CD14-positive monocyte (primary cell): ENCODE data around the gene KITLG. TPM values are rescaled to one million over a fixed set of nuclear protein-coding genes. Genes with fewer than 3 reads are reported as not detected.

Experiments used
- DNase-seq, 3 donors: peaks; one replicate each; pipeline ENCODE4 v3.0.0-alpha.2; 2011 to 2022
- H2AFZ ChIP-seq: 2 replicates; pipeline ENCODE4 v1.6.0; 2012; ENCODE audit warnings: mild to moderate bottlenecking, low read depth, low read length, inconsistent platforms; ENCODE audit not compliant: insufficient read depth, poor library complexity, severe bottlenecking
- H3K27ac ChIP-seq, 2 donors: 1 replicate in 1 of 2; 2 replicates in 1 of 2; pipeline ENCODE4 v1.5.1; 2012 to 2013; ENCODE audit warnings: low read length in 2 of 2, control low read depth in 1 of 2, inconsistent platforms in 1 of 2, low read depth in 1 of 2, mild to moderate bottlenecking in 1 of 2
- H3K27me3 ChIP-seq, 2 donors: one replicate each; pipeline versions ENCODE4 v1.6.0 to v1.6.1; 2011 to 2013; ENCODE audit warnings: low read length in 2 of 2; ENCODE audit not compliant: control insufficient read depth in 2 of 2, insufficient read depth in 2 of 2
- H3K36me3 ChIP-seq, 2 donors: replicated peaks in 1 of 2; 1 replicate in 1 of 2; 2 replicates in 1 of 2; pipeline versions ENCODE4 v1.5.1 to v1.6.1; 2012 to 2013; ENCODE audit warnings: low read length in 2 of 2, control low read depth in 1 of 2, inconsistent platforms in 1 of 2, mild to moderate bottlenecking in 1 of 2; ENCODE audit not compliant: insufficient read depth in 2 of 2, control insufficient read depth in 1 of 2
- H3K4me1 ChIP-seq, 2 donors: 1 replicate in 1 of 2; 2 replicates in 1 of 2; pipeline versions ENCODE4 v1.5.1 to v1.6.1; 2012 to 2013; ENCODE audit warnings: low read length in 2 of 2, control low read depth in 1 of 2, inconsistent platforms in 1 of 2, mild to moderate bottlenecking in 1 of 2, moderate library complexity in 1 of 2; ENCODE audit not compliant: insufficient read depth in 2 of 2, control insufficient read depth in 1 of 2
- H3K4me2 ChIP-seq: replicated peaks from 2 replicates; pipeline ENCODE3; 2012; ENCODE audit warnings: low read length, moderate library complexity, mild to moderate bottlenecking; ENCODE audit not compliant: poor library complexity, severe bottlenecking; ENCODE audit errors: extremely low read depth
- H3K4me3 ChIP-seq, 3 experiments: fragments of 200-600 bp in 1 of 3; sonication (generic) in 1 of 3; replicated peaks in 1 of 3; 1 replicate in 2 of 3; 2 replicates in 1 of 3; pipeline ENCODE4 v1.5.1; 2011 to 2013; ENCODE audit warnings: low read length in 3 of 3, mild to moderate bottlenecking in 3 of 3, control low read depth in 2 of 3, low read depth in 2 of 3, inconsistent platforms in 1 of 3, moderate library complexity in 1 of 3
- H3K79me2 ChIP-seq: 2 replicates; pipeline ENCODE4 v1.6.0; 2012; ENCODE audit warnings: mild to moderate bottlenecking, control low read depth, inconsistent platforms, low read length, moderate library complexity; ENCODE audit not compliant: insufficient read depth
- H3K9ac ChIP-seq: 2 replicates; pipeline ENCODE4 v1.6.0; 2017; ENCODE audit warnings: low read length, mild to moderate bottlenecking; ENCODE audit not compliant: insufficient read depth, poor library complexity, severe bottlenecking
- H3K9me3 ChIP-seq, 2 donors: replicated peaks in 1 of 2; 1 replicate in 1 of 2; 2 replicates in 1 of 2; pipeline versions ENCODE4 v1.5.1 to v1.6.1; 2012 to 2013; ENCODE audit warnings: low read length in 2 of 2, control low read depth in 1 of 2; ENCODE audit not compliant: control insufficient read depth in 1 of 2, insufficient read depth in 1 of 2
- H4K20me1 ChIP-seq: 2 replicates; pipeline ENCODE4 v1.6.0; 2012; ENCODE audit warnings: mild to moderate bottlenecking, low read length, control low read depth, moderate library complexity; ENCODE audit not compliant: insufficient read depth
- H3K27ac Mint-ChIP-seq, 7 donors: one replicate each; pipeline ENCODE4 v1.8.0; 2020; ENCODE audit warnings: mild to moderate bottlenecking in 7 of 7, mixed read lengths in 7 of 7, moderate library complexity in 6 of 7, inconsistent platforms in 2 of 7
- H3K27me3 Mint-ChIP-seq, 3 donors: one replicate each; pipeline ENCODE4 v1.8.0; 2021 to 2022; ENCODE audit warnings: low read depth in 3 of 3, mild to moderate bottlenecking in 3 of 3, mixed read lengths in 3 of 3, moderate library complexity in 3 of 3, inconsistent platforms in 1 of 3
- H3K36me3 Mint-ChIP-seq, 2 donors: one replicate each; pipeline ENCODE4 v1.8.0; 2020; ENCODE audit warnings: mixed read lengths in 2 of 2, inconsistent platforms in 1 of 2, mild to moderate bottlenecking in 1 of 2
- H3K4me1 Mint-ChIP-seq: one replicate; pipeline ENCODE4 v1.8.0; 2020; ENCODE audit warnings: mild to moderate bottlenecking, mixed read lengths
- H3K4me3 Mint-ChIP-seq, 2 donors: one replicate each; pipeline ENCODE4 v1.8.0; 2020; ENCODE audit warnings: mild to moderate bottlenecking in 2 of 2, mixed read lengths in 2 of 2, moderate library complexity in 1 of 2
- H3K9me3 Mint-ChIP-seq, 7 donors: one replicate each; pipeline ENCODE4 v1.8.0; 2020 to 2022; ENCODE audit warnings: mixed read lengths in 7 of 7, mild to moderate bottlenecking in 6 of 7, moderate library complexity in 6 of 7, inconsistent platforms in 2 of 7
- WGBS: methylation state at CpG from one replicate; pipeline ENCODE4 v1.1.5; 2013; ENCODE audit warnings: missing lambda C conversion rate; ENCODE audit not compliant: insufficient coverage; 5-methylcytosine and 5-hydroxymethylcytosine counted together
- intact Hi-C, 2 donors: fragments of 100-400 bp; cut with micrococcal nuclease; formaldehyde crosslinking; loops; one replicate each; pipeline versions ENCODE4 v1.15.0 to v1.15.1; 2023
- polyA plus RNA-seq, 3 donors: library from polyadenylated mRNA; depleted of rRNA in 1 of 3; unstranded in 2 of 3; stranded (reverse) in 1 of 3; fragments of 300-500 nt in 2 of 3; fragments of >200 nt in 1 of 3; fragmentation: Illumina TruSeq in 2 of 3; gene quantifications; 1 replicate in 2 of 3; 2 replicates in 1 of 3; pipeline ENCODE4 v1.2.3, GENCODE V29; 2012 to 2021
- TF ChIP-seq, protein P1 (sequence below): fragments of 200-600 bp; IDR thresholded peaks from one replicate; pipeline ENCODE4 v1.8.0; 2022; ENCODE audit warnings: antibody characterized with exemption, mild to moderate bottlenecking

Gene KITLG
- polyA plus RNA-seq, 3 donors = 0.03 to 0.07 TPM; not detected in 1

DNA sequence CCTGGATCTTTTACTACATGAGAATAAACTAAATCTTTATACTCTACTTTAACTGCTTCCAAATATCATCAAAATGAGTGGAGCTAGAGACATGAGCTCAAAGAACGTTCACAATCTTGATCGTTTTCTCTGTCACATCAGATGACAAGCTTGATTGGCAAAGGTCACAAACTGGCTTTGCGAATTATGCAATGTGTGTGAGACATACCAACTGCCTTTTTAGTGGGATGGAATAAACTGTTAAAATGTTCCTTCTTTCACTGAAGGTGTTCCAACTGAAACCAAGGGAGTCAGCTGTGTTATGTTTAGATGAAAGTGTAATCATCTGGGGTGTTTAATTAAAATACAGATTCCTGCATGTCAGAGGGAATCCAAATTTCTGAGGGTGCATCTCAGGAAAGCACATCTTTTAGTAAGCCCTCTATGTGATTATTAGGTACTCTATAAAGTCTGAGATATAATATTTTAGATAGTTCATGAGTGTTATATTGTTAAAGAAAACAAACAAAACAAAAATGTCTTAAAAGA is 21.9 kb downstream of the KITLG start:
- no peak overlapping the region for H2AFZ ChIP-seq
- H3K4me1 Mint-ChIP-seq = peaks cover 8% of the 10 kb centered on the region
- no peaks in the 10 kb centered on the region for H4K20me1 ChIP-seq
- H3K4me2 ChIP-seq = no peak overlapping the region
- no peaks in the 10 kb centered on the region for H3K27me3 ChIP-seq
- no peak for DNase-seq
- H3K4me3 ChIP-seq = no peak overlapping the region
- TF ChIP-seq, protein P1, sequence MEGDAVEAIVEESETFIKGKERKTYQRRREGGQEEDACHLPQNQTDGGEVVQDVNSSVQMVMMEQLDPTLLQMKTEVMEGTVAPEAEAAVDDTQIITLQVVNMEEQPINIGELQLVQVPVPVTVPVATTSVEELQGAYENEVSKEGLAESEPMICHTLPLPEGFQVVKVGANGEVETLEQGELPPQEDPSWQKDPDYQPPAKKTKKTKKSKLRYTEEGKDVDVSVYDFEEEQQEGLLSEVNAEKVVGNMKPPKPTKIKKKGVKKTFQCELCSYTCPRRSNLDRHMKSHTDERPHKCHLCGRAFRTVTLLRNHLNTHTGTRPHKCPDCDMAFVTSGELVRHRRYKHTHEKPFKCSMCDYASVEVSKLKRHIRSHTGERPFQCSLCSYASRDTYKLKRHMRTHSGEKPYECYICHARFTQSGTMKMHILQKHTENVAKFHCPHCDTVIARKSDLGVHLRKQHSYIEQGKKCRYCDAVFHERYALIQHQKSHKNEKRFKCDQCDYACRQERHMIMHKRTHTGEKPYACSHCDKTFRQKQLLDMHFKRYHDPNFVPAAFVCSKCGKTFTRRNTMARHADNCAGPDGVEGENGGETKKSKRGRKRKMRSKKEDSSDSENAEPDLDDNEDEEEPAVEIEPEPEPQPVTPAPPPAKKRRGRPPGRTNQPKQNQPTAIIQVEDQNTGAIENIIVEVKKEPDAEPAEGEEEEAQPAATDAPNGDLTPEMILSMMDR = no peak
- WGBS = 100% methylated on average over 3 of the region's 3 CpGs
- no peak overlapping the region for H3K27ac Mint-ChIP-seq
- peaks cover 5 to 8% of the 10 kb centered on the region in 2 donors for H3K4me1 ChIP-seq
- no peak overlapping the region for H3K4me3 Mint-ChIP-seq
- H3K9me3 ChIP-seq = no peaks in the 10 kb centered on the region
- no peaks in the 10 kb centered on the region for H3K36me3 Mint-ChIP-seq
- H3K79me2 ChIP-seq = no peaks in the 10 kb centered on the region
- no peak overlapping the region for H3K27ac ChIP-seq
- no peak overlapping the region for H3K9ac ChIP-seq
- no peaks in the 10 kb centered on the region for H3K36me3 ChIP-seq
- no peaks in the 10 kb centered on the region for H3K27me3 Mint-ChIP-seq
- intact Hi-C loops = no loop called here
- H3K9me3 Mint-ChIP-seq = peaks cover 0 to 5% (median 0%) of the 10 kb centered on the region in 7 donors

DNA sequence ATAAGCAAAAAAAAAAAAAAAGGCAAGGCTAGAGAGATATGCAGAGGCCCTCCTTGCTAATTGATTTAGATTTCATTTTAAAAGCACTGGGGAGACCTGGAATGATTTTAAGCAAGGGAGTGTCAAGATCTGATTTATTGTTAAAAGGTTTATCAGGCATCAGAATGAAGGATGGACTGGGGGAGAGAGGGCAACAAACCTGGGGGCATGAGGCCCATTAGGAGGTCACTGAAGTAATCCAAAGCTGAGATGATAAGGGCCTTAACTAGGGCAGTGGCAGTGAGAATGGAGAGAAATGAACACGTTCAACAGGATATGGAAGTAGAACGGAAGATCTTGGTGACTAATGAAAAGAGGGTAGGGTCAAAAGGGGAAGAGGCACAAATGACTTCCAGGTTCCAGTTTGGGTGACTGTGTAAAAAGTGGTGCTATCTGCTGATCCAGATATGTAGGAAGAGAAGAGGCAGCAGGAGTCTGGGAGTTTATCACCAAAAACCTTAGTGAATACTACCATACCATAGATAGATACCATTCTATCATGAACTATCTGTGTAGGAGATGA is 24.0 kb downstream of the KITLG start:
- Histone ChIP-seq H3K27me3 (no peaks in the 10 kb centered on the region), H3K4me1 (peaks cover 5 to 8% of the 10 kb centered on the region in 2 donors), H3K9me3 (no peaks in the 10 kb centered on the region), H3K27ac (no peak overlapping the region), H2AFZ (no peak overlapping the region), H3K9ac (no peak overlapping the region), H3K79me2 (no peaks in the 10 kb centered on the region), H3K36me3 (no peaks in the 10 kb centered on the region), H3K4me3 (no peak overlapping the region), H3K4me2 (no peak overlapping the region), H4K20me1 (no peaks in the 10 kb centered on the region)
- 13% methylated on average over 2 of the region's 2 CpGs for WGBS
- TF ChIP-seq, protein P1 = no peak
- intact Hi-C loops = no loop called here
- H3K27ac Mint-ChIP-seq = no peak overlapping the region
- H3K36me3 Mint-ChIP-seq = no peaks in the 10 kb centered on the region
- peaks cover 0 to 5% (median 0%) of the 10 kb centered on the region in 7 donors for H3K9me3 Mint-ChIP-seq
- H3K4me3 Mint-ChIP-seq = no peak overlapping the region
- H3K27me3 Mint-ChIP-seq = peaks cover 0 to 2% (median 0%) of the 10 kb centered on the region in 3 donors
- peak in 1 of 3 donors; percentile 27 for DNase-seq
- H3K4me1 Mint-ChIP-seq = peaks cover 8% of the 10 kb centered on the region
